Sigmoid colon (tissue), 4 donors: ENCODE measurements around the gene PPP1R15A.
"Not testable (repeated sequence)": the region's sequence is repeated elsewhere in the genome, so short reads cannot be mapped to it uniquely, and the experiment has no call there.

Experiments used
- CTCF ChIP-seq, 4 experiments: fragments of 450-650 bp in 3 of 4; fragments of 200-600 bp in 1 of 4; IDR thresholded peaks; one replicate each; pipeline ENCODE4 v1.5.1; 2016 to 2019; ENCODE audit warnings: antibody characterized with exemption in 4 of 4, mild to moderate bottlenecking in 3 of 4, moderate library complexity in 2 of 4
- EP300 ChIP-seq, 4 donors: sonication (generic); formaldehyde crosslinking; IDR thresholded peaks; one replicate each; pipeline ENCODE4 v1.6.1; 2017; ENCODE audit warnings: antibody characterized with exemption in 4 of 4
- POLR2A ChIP-seq, 2 donors: fragments of 450-650 bp; IDR thresholded peaks; one replicate each; pipeline ENCODE4 v1.6.1; 2016; ENCODE audit warnings: antibody characterized with exemption in 2 of 2, mild to moderate bottlenecking in 2 of 2, moderate library complexity in 2 of 2
- POLR2AphosphoS5 ChIP-seq, 4 donors: sonication (generic); formaldehyde crosslinking; IDR thresholded peaks; one replicate each; pipeline ENCODE4 v1.6.1; 2017; ENCODE audit warnings: antibody characterized with exemption in 4 of 4

- not testable (repeated sequence) for TF ChIP-seq CTCF, POLR2AphosphoS5, POLR2A, EP300 (IDR thresholded peaks at IDR 0.05)
Measured at GRCh38 chr19:48889496-48889895, 17.3 kb downstream of the PPP1R15A start.
